GM18505 (cell line): ENCODE measurements around the gene FEM1B.

Source experiments
- ATAC-seq: cut with Tn5 transposase; IDR thresholded peaks from one replicate; pipeline ENCODE4 v1.9.1; 2021; ENCODE audit not compliant: unreplicated experiment
- POLR2A ChIP-seq: IDR thresholded peaks from 4 replicates; pipeline ENCODE4 v1.6.1; 2011; ENCODE audit warnings: borderline replicate concordance; ENCODE audit not compliant: insufficient read depth, insufficient read length; ENCODE audit errors: extremely low read depth

FEM1B gene

GRCh38 chr15:68265674-68266073, 11.9 kb upstream of the FEM1B start:
- no peak for TF ChIP-seq POLR2A

DNA sequence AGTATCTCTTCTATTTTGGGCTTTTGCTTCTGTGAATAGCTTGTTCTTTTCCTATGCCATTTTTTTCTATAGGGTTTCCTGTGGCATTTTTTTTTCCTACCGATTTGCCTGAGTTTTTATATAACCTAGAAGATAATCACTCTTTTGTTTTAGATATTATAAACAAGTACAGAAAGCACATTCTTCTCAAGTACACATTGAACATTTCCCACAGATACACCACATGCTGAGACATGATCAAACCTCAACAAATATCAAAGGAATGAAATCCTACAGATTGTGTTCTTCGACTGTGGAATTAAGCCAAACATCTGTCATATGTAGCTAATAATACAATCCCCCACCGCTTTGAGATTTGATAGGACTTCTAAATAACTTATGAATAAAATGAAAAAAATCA, 9.1 kb upstream of the FEM1B start:
- TF ChIP-seq POLR2A: no peak
- ATAC-seq: no peak

More at GRCh38 chr15:68265674-68266073, 11.9 kb upstream of the FEM1B start:
- no peak for ATAC-seq

DNA sequence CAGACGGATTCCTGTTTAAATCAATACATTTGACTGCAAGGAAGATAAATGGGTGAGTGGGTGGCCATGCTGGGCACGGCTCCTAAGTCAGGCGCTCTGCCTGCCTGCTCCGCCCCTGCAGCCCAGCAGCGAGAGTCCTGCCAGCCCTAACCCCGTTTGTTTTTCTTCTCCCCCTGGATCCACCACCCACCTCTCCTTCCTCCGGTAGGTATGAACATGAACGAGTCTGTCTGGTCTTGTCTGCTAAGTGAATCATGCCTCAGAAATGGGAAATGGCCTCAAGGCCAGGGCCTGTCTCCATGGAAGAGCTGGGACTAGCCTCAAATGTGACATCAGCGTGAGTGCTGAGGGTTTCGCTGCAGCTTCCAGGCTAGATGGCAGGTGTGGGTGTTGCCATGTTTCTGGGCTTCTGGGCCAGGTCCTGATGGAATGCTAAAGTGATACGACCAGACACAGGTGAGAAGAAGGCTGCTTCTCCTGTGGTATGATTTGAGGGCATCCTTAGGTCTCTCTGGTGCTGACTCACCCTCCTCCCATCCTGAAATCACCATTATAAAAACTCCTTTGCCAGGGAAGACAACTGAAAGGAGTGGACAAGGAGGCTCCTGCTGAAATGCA, 5.6 kb upstream of the FEM1B start:
- no peak for ATAC-seq
- no peak for TF ChIP-seq POLR2A

- ATAC-seq: no peak
- no peak for TF ChIP-seq POLR2A
Measured at GRCh38 chr15:68272721-68273271, 4.7 kb upstream of the FEM1B start.

GRCh38 chr15:68274201-68274848, 3.2 kb upstream of the FEM1B start:
- no peak for ATAC-seq
- TF ChIP-seq POLR2A: no peak

- no peak for TF ChIP-seq POLR2A
- ATAC-seq: no peak
Measured at GRCh38 chr15:68275165-68275746, 2.3 kb upstream of the FEM1B start.

- no peak for TF ChIP-seq POLR2A
- no peak for ATAC-seq
Measured at GRCh38 chr15:68276668-68277067, 877 bp upstream of the FEM1B start.

DNA sequence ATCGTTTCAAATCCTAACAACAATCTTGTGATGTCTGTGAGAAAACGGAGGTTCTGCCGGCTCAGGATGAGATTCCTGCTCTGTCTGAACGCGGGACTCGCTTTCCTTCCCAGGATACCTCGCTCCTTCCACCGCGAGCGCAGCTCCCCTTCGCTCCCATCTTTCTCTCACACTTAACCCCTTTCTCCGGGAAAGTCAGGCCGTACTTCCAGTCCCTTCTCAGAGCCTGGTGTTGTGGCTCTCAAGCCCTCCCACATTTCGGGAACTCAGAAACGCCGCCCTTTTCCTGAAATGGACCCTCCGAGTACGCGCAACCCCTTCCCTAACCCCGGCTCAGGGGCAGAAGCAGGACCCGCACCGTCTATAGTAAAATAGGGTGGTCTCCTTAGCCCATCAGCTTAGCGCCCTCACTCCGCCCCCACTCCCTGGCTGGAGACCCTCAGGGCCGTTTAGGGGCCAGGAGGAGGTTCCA, 378 bp upstream of the FEM1B start:
- TF ChIP-seq POLR2A: no peak
- ATAC-seq: no peak

DNA sequence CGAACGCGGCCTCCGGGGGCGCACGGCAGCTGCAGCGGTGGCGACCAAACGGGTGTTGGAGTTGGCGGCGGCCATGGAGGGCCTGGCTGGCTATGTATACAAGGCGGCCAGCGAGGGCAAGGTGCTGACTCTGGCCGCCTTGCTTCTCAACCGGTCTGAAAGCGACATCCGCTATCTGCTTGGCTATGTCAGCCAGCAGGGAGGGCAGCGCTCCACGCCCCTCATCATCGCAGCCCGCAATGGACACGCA, 725 bp downstream of the FEM1B start:
- peak; percentile 61 for ATAC-seq
- no peak for TF ChIP-seq POLR2A

- TF ChIP-seq POLR2A: no peak
- ATAC-seq: no peak
Measured at GRCh38 chr15:68278595-68279405, 1.3 kb downstream of the FEM1B start.

- no peak for ATAC-seq
- no peak for TF ChIP-seq POLR2A
Measured at GRCh38 chr15:68279779-68280753, 2.5 kb downstream of the FEM1B start.

GRCh38 chr15:68281008-68281407, 3.5 kb downstream of the FEM1B start:
- TF ChIP-seq POLR2A: no peak
- no peak for ATAC-seq
